CD4-positive, alpha-beta T cell treated with Interleukin-4 for 4 hours (primary cell): Measurements from ENCODE around the gene RERE.
"Not testable (repeated sequence)": the region's sequence is repeated elsewhere in the genome, so short reads cannot be mapped to it uniquely, and the experiment has no call there.

Experiments
- DNase-seq: peaks from one replicate; pipeline ENCODE4 v3.0.0-alpha.2; 2020

The RERE gene

GRCh38 chr1:8631163-8631562 lies 186.3 kb downstream of the RERE start:
- no peak for DNase-seq

DNA sequence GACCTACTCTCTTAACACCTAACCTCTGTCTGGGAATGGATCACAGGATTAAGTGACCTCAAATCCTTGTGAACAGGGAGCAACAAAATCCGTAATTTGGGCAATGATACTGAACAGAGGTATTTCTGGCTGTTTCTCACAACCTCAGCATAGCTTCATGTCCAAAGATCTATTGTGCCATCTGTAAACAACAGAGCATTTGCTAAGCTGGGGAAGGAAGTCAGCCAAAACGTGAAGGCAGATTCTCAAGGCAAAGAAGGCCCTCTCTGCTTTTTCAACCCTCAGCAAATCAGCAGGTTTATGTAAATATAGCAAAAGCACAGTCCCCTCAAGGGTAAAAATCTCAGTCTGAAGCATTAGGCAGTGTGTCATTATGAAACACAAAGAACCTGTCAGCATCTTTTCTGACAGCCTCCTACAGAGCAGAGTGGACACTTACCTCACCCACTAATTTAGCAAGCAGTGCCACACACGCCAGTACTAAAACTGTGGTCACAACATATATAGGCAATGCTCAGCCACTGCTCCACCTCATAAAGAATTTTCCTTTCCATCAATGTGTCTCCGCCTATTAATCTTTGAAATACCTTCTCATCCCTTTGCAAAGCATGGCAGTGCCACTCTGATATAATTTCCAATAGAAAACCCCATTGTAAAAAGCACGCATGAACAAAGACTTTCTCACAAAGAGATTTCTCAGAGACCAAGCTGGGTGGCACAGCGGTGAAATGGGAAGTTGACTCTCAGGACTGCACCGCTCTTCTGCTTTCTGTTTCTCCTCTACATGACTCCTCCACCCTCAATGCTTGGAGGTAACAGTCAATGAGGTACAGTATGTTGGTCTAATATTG lies 188.0 kb downstream of the RERE start:
- peak; percentile 6 for DNase-seq

DNA sequence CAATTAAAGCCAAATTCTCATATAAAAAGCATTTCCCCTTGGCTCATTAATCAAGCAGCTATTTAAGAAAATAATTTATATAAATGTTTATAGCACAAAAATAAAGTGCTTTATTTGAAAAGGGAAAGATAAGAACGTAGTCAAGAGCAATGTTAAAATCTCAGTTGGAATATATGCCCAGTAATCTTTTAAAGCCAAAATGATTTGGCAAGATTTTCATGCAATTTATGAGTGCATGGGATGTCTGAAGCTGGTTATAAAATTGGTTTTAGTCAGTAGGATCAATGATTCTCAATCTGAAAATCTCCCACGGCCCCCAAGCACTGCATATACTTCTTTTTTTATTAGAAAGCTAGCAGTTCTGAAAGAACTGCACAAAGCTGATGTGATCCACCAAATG lies 188.8 kb downstream of the RERE start:
- DNase-seq: no peak

GRCh38 chr1:8627728-8628127 lies 189.7 kb downstream of the RERE start:
- no peak for DNase-seq

GRCh38 chr1:8625981-8626898 lies 191.2 kb downstream of the RERE start:
- no peak for DNase-seq

DNA sequence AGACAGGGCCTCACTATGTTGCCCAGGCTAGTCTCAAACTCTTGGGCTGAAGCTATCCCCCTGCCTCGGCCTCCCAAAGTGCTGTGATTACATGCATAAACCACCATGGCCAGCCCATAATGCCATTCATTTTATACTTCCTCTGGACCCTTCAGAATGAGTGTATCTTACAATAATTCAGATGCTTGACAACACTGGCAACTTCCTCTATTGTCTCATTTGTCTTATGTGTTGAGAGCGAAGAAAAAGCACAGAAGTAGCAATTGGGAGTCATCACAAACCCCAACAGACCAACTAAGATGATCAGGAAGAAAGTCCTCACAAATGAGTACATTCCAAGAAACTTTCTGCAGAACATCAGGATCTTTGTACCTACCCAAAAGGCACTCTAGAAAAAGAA lies 191.9 kb downstream of the RERE start:
- DNase-seq: no peak

GRCh38 chr1:8623651-8624192 lies 193.7 kb downstream of the RERE start:
- peak; percentile 15 for DNase-seq

- not testable (repeated sequence) for DNase-seq
Observed at GRCh38 chr1:8621785-8622348, 195.6 kb downstream of the RERE start.

DNA sequence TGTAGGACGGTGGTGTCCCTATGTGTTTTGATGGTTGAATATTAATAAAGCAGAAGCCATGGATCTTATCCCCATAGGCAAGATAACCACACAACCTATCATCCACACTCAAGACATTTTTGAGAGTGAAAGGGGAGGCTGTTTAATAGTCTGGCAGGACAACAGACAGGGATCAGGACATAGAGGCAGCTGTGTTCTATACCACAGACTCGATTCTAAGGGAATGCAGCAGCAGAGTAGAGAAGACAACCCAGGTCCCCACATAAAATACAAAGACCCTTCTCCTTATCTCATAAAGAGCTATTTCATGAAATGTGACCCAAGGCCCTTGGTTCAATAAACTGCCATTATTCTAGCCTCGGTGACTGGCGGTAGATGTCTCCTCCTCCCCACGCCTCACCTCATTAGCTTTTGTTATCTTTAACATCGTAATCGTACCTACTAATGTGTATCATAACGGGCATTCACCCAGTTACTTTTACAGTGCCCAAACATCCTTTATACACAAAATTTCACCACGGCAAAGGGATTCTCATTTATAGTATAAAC lies 196.3 kb downstream of the RERE start:
- not testable (repeated sequence) for DNase-seq

GRCh38 chr1:8619917-8620502 lies 197.4 kb downstream of the RERE start:
- DNase-seq: not testable (repeated sequence)

- not testable (repeated sequence) for DNase-seq
Observed at GRCh38 chr1:8619419-8619818, 198.0 kb downstream of the RERE start.

GRCh38 chr1:8616791-8617190 lies 200.6 kb downstream of the RERE start:
- not testable (repeated sequence) for DNase-seq

GRCh38 chr1:8611634-8612515 lies 205.6 kb downstream of the RERE start:
- not testable (repeated sequence) for DNase-seq

DNA sequence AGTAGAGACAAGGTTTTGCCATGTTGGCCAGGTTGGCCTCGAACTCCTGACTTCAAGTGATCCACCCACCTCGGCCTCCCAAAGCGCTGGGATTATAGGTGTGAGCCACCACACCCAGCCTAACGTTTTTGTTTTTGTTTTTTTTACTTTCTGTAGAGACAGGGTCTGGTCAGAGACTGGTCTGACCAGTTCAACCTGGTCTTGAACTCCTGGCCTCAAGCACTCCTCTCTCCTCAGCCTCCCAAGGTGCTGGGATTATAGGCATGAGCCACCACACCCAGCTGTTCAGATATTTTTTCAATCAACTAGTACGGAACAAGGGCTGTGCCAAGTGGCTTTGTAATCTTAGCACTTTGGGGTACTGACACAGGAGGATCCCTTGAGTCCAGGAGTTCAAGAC lies 209.5 kb downstream of the RERE start:
- DNase-seq: no peak

- peak; percentile 21 for DNase-seq
Observed at GRCh38 chr1:8604041-8604945, 213.1 kb downstream of the RERE start.

DNA sequence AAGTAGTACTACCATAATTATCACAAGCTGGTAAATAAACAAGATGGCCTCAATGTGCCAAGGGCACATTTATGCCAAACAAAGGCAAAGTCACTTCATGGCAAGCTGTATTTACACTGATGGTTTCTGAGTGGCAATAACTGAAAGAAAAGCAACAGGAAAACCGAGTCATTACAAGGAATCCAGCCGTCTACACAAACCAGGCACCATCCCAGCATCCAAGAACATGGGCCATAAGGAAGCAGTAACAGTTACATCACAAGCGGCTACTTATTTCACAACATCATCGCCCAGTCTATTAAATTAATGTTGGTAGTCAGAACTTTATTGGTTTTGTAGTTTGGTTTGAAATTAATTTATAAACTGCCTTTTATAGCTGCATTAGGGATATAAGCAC lies 214.2 kb downstream of the RERE start:
- no peak for DNase-seq

DNA sequence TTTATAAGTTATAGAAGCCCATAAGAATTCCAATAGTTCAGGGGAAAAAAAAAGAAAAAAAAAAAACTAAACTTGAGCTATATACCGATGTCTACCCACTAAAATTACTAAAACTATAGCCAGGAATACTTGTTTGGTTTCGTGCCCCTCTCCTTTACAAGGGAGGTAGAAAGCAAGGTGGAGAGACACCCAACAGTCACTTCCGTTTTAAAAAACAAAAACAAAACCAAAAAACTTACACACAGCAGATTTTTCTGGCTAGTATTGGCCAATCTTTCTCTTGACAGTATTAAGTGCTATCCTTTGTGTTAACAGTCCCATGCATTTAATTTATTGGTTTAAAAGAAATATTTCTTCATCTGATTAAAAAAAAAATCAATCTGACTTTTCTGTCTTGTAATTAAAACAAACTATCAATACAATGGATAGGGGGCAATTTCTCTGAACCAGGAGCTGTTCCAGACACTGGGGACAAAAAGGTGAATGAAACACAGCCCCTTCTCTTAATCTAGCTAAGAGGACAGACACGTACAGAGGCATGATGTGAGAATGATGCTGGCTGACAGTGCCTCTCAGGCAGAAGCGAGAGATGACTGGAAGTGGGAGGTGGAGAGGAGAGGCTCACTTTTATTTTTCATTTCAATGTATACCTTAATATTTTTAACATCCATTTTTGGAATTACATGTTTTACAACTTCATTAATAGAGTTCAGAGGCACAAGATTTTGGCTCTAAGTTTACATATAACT lies 214.8 kb downstream of the RERE start:
- peak; percentile 29 for DNase-seq

- DNase-seq: no peak
Observed at GRCh38 chr1:8600336-8600735, 217.1 kb downstream of the RERE start.

- no peak for DNase-seq
Observed at GRCh38 chr1:8599646-8600212, 217.7 kb downstream of the RERE start.
